Stomach (tissue), 9 donors: ENCODE data around the gene TP53AIP1. TPM values are rescaled to one million over a fixed set of nuclear protein-coding genes. Genes with fewer than 3 reads are reported as not detected.
A peak's percentile ranks its signal among the peaks of the same experiment; 100 is the strongest.

Experiments used
- DNase-seq, 2 donors: peaks; one replicate each; pipeline versions ENCODE4 v3.0.0 to v3.0.0-alpha.2; 2013 to 2019
- H3K27ac ChIP-seq, 5 donors: fragments of 200-600 bp in 4 of 5; sonication (generic) in 4 of 5; one replicate each; pipeline ENCODE4 v1.5.1; 2013 to 2019; ENCODE audit warnings: mild to moderate bottlenecking in 1 of 5, moderate library complexity in 1 of 5
- H3K27me3 ChIP-seq, 3 donors: fragments of 200-600 bp; sonication (generic); one replicate each; pipeline ENCODE4 v1.5.1; 2017 to 2019; ENCODE audit warnings: mixed run types in 1 of 3
- H3K36me3 ChIP-seq, 4 donors: fragments of 200-600 bp; sonication (generic); 1 replicate in 3 of 4; 2 replicates in 1 of 4; pipeline ENCODE4 v1.5.1; 2016 to 2019
- H3K4me1 ChIP-seq, 4 donors: fragments of 200-600 bp; sonication (generic); one replicate each; pipeline ENCODE4 v1.5.1; 2016 to 2019
- H3K4me3 ChIP-seq, 4 donors: fragments of 200-600 bp; sonication (generic) in 3 of 4; one replicate each; pipeline ENCODE4 v1.5.1; 2016 to 2019; ENCODE audit warnings: mild to moderate bottlenecking in 1 of 4
- H3K9me3 ChIP-seq, 4 donors: fragments of 200-600 bp; sonication (generic); one replicate each; pipeline ENCODE4 v1.5.1; 2016 to 2019
- CTCF ChIP-seq, 7 experiments: fragments of 450-650 bp in 4 of 7; fragments of 200-600 bp in 3 of 7; sonication (generic) in 3 of 7; IDR thresholded peaks; one replicate each; pipeline ENCODE4 v1.5.1; 2016 to 2019; ENCODE audit warnings: antibody characterized with exemption in 7 of 7, control low read depth in 2 of 7, mild to moderate bottlenecking in 1 of 7
- EP300 ChIP-seq: sonication (generic); formaldehyde crosslinking; IDR thresholded peaks from one replicate; pipeline ENCODE4 v1.6.1; 2017; ENCODE audit warnings: antibody characterized with exemption
- POLR2A ChIP-seq, 4 donors: fragments of 450-650 bp; IDR thresholded peaks; one replicate each; pipeline ENCODE4 v1.6.1; 2016; ENCODE audit warnings: antibody characterized with exemption in 4 of 4, control low read depth in 2 of 4, mild to moderate bottlenecking in 1 of 4, moderate library complexity in 1 of 4
- POLR2AphosphoS5 ChIP-seq, 3 donors: sonication (generic); formaldehyde crosslinking; IDR thresholded peaks; one replicate each; pipeline ENCODE4 v1.6.1; 2016; ENCODE audit warnings: antibody characterized with exemption in 3 of 3
- WGBS, 5 donors: extraction: QIAGEN DNeasy Blood & Tissue Kit in 3 of 5; methylation state at CpG; one replicate each; pipeline versions ENCODE4 v1.1.5 to v1.1.7; 2013 to 2018; 5-methylcytosine and 5-hydroxymethylcytosine counted together
- intact Hi-C: fragments of 100-400 bp; cut with DNase I; formaldehyde crosslinking; loops from one replicate; pipeline ENCODE4 v1.15.1; 2023; ENCODE audit warnings: low total_unique reads
- polyA plus RNA-seq, 3 donors: library from polyadenylated mRNA; stranded (reverse); fragments of 200-250 nt; gene quantifications; one replicate each; pipeline ENCODE4 v1.2.3, GENCODE V29; 2013
- total RNA-seq, 5 donors: library from RNA; depleted of rRNA; stranded (reverse); fragments of >200 nt; gene quantifications; one replicate each; pipeline versions ENCODE4 v1.1.0 to v1.2.3, GENCODE V29; 2014 to 2016
- donor health status: healthy with polysubstance abuse.
- donor health status: Bipolar disorder and iron deficiency.
- donor health status: healthy.

Gene TP53AIP1
- total and polyA plus RNA-seq, 8 donors = 22.4 TPM; not detected in 7

GRCh38 chr11:128937480-128937879 is 5.2 kb downstream of the TP53AIP1 start:
- intact Hi-C loops = no loop called here
- Histone ChIP-seq H3K36me3 (no peaks in the 10 kb centered on the region), H3K27me3 (peaks cover 0 to 22% (median 0%) of the 10 kb centered on the region in 3 donors), H3K9me3 (no peaks in the 10 kb centered on the region), H3K4me1 (no peaks in the 10 kb centered on the region), H3K4me3 (no peak overlapping the region), H3K27ac (no peak overlapping the region)
- TF ChIP-seq CTCF (IDR thresholded peaks at IDR 0.05) = no peak
- no peak for TF ChIP-seq POLR2AphosphoS5 (IDR thresholded peaks at IDR 0.05)
- no peak for TF ChIP-seq EP300
- no peak for TF ChIP-seq POLR2A (IDR thresholded peaks at IDR 0.05)
- 73 to 90% (median 84%) methylated on average over 5 to 9 of the region's 9 CpGs for WGBS, 5 donors
- DNase-seq = no peak

GRCh38 chr11:128936606-128937251 is 5.9 kb downstream of the TP53AIP1 start:
- Histone ChIP-seq H3K36me3 (no peaks in the 10 kb centered on the region), H3K9me3 (no peaks in the 10 kb centered on the region), H3K27me3 (peaks cover 0 to 15% (median 0%) of the 10 kb centered on the region in 3 donors), H3K4me1 (no peaks in the 10 kb centered on the region), H3K27ac (no peak overlapping the region), H3K4me3 (no peak overlapping the region)
- DNase-seq = peak in 1 of 2 donors; percentile 45
- intact Hi-C loops = no loop called here
- TF ChIP-seq EP300 = no peak
- no peak for TF ChIP-seq POLR2A (IDR thresholded peaks at IDR 0.05)
- no peak for TF ChIP-seq CTCF (IDR thresholded peaks at IDR 0.05)
- TF ChIP-seq POLR2AphosphoS5 (IDR thresholded peaks at IDR 0.05) = no peak
- WGBS, 5 donors = 78 to 86% (median 83%) methylated on average over 8 to 16 of the region's 16 CpGs

- intact Hi-C loops = no loop called here
- Histone ChIP-seq H3K9me3 (no peaks in the 10 kb centered on the region), H3K27me3 (no peaks in the 10 kb centered on the region), H3K4me1 (no peaks in the 10 kb centered on the region), H3K27ac (no peak overlapping the region), H3K4me3 (no peak overlapping the region), H3K36me3 (no peaks in the 10 kb centered on the region)
- no peak for DNase-seq
- WGBS, 5 donors = 90 to 95% (median 92%) methylated on average over 10 of the region's 10 CpGs
- TF ChIP-seq CTCF (IDR thresholded peaks at IDR 0.05) (no peak), EP300 (no peak), POLR2AphosphoS5 (IDR thresholded peaks at IDR 0.05) (no peak), POLR2A (IDR thresholded peaks at IDR 0.05) (no peak)
Measured at GRCh38 chr11:128934926-128935325, 7.7 kb downstream of the TP53AIP1 start.

GRCh38 chr11:128934351-128934750 is 8.3 kb downstream of the TP53AIP1 start:
- TF ChIP-seq CTCF (IDR thresholded peaks at IDR 0.05) (no peak), POLR2A (IDR thresholded peaks at IDR 0.05) (no peak), POLR2AphosphoS5 (IDR thresholded peaks at IDR 0.05) (no peak), EP300 (no peak)
- H3K27ac ChIP-seq = no peak overlapping the region
- intact Hi-C loops = no loop called here

More at GRCh38 chr11:128934351-128934750, 8.3 kb downstream of the TP53AIP1 start:
- Histone ChIP-seq H3K4me1 (no peaks in the 10 kb centered on the region), H3K36me3 (no peaks in the 10 kb centered on the region), H3K4me3 (no peak overlapping the region), H3K27me3 (no peaks in the 10 kb centered on the region), H3K9me3 (no peaks in the 10 kb centered on the region)
- 89 to 94% (median 92%) methylated on average over 7 of the region's 7 CpGs for WGBS, 5 donors
- no peak for DNase-seq
